Measurements from ENCODE around the gene TPRN.

DNA sequence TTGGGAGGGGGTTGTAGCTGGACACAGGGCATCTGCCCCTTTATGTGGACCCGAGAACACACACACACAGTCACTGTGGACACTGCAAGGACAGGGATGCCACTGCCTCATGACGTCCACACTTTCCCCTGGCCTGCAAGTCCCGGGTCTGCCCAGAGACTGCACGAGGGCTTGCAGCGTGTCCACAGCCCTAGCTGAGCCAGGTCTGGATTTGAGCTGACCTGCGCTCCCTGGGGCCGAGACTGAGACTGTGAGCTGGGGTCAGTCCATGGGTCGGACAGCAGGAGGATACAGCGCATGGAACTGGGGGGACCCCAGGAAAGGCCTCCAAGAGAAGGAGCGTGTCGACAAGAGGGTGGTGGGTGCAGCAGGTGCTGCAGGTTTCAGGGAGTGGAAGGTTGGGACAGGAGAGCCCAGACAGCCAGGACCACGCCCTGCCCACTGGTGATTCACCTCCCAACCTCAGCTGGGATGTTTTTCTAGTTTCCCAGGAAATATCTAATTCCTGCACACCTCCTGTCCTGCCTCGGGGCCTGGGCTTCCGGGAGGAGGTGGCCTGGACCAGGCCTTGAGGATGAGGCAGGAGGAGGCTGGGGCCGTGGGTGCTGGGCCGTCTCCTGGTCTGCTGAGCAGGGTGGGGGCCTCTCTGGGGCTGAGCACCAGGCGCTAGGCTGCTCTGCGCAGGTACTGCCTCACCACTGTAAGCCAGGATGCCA is 26.0 kb upstream of the TPRN start:
- TF ChIP-seq MTF1 (CRISPR knock-in tag; IDR thresholded peaks at IDR 0.05; ENCODE audit: borderline replicate concordance) (no peak), KLF6 (CRISPR knock-in tag; IDR thresholded peaks at IDR 0.05; ENCODE audit: borderline replicate concordance) (no peak), GTF2E2 (tag; IDR thresholded peaks at IDR 0.05) (no peak), NR3C1 (CRISPR knock-in tag; IDR thresholded peaks at IDR 0.05) (no peak), ZNF174 (CRISPR knock-in tag; IDR thresholded peaks at IDR 0.05) (no peak), ADNP (tag; IDR thresholded peaks at IDR 0.05) (no peak), JUND (IDR thresholded peaks at IDR 0.05; ENCODE audit: borderline replicate concordance, low read depth, low read length) (no peak), JUND (tag; IDR thresholded peaks at IDR 0.05; ENCODE audit: borderline replicate concordance, low read depth, low read length) (no peak)
- TF ChIP-seq, protein P1, sequence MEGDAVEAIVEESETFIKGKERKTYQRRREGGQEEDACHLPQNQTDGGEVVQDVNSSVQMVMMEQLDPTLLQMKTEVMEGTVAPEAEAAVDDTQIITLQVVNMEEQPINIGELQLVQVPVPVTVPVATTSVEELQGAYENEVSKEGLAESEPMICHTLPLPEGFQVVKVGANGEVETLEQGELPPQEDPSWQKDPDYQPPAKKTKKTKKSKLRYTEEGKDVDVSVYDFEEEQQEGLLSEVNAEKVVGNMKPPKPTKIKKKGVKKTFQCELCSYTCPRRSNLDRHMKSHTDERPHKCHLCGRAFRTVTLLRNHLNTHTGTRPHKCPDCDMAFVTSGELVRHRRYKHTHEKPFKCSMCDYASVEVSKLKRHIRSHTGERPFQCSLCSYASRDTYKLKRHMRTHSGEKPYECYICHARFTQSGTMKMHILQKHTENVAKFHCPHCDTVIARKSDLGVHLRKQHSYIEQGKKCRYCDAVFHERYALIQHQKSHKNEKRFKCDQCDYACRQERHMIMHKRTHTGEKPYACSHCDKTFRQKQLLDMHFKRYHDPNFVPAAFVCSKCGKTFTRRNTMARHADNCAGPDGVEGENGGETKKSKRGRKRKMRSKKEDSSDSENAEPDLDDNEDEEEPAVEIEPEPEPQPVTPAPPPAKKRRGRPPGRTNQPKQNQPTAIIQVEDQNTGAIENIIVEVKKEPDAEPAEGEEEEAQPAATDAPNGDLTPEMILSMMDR (IDR thresholded peaks at IDR 0.05 in 2 of 3, conservative IDR thresholded peaks at IDR 0.05 in 1 of 3; ENCODE audit: insufficient read depth in 2 of 3, low read depth in 1 of 3, low read length in 3 of 3) = no peak
- TF ChIP-seq, protein P2, sequence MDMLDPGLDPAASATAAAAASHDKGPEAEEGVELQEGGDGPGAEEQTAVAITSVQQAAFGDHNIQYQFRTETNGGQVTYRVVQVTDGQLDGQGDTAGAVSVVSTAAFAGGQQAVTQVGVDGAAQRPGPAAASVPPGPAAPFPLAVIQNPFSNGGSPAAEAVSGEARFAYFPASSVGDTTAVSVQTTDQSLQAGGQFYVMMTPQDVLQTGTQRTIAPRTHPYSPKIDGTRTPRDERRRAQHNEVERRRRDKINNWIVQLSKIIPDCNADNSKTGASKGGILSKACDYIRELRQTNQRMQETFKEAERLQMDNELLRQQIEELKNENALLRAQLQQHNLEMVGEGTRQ (CRISPR knock-in tag; IDR thresholded peaks at IDR 0.05) = no peak
- TF ChIP-seq, protein P3, sequence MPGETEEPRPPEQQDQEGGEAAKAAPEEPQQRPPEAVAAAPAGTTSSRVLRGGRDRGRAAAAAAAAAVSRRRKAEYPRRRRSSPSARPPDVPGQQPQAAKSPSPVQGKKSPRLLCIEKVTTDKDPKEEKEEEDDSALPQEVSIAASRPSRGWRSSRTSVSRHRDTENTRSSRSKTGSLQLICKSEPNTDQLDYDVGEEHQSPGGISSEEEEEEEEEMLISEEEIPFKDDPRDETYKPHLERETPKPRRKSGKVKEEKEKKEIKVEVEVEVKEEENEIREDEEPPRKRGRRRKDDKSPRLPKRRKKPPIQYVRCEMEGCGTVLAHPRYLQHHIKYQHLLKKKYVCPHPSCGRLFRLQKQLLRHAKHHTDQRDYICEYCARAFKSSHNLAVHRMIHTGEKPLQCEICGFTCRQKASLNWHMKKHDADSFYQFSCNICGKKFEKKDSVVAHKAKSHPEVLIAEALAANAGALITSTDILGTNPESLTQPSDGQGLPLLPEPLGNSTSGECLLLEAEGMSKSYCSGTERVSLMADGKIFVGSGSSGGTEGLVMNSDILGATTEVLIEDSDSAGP (CRISPR knock-in tag; IDR thresholded peaks at IDR 0.05) = no peak
